Measurements from ENCODE around the gene ZNF827. TPM values are rescaled to one million over a fixed set of nuclear protein-coding genes. Genes with fewer than 3 reads are reported as not detected.

ZNF827 gene
- total RNA-seq, 1 experiment from 2014 or later, result 19.1 TPM

GRCh38 chr4:145843148-145843547 lies 95.5 kb downstream of the ZNF827 start:
- H3K4me2 ChIP-seq (ENCODE audit: low read length), result no peak overlapping the region
- no peak for ATAC-seq
- H3K9me3 ChIP-seq (ENCODE audit: control insufficient read depth in 1 of 2, insufficient read depth in 1 of 2, low read depth in 1 of 2, low read length in 2 of 2), result no peaks in the 10 kb centered on the region
- no peaks in the 10 kb centered on the region for H4K20me1 ChIP-seq (ENCODE audit: insufficient read depth)
- CTCF ChIA-PET, result no interaction called here
- POLR2A ChIA-PET, result no interaction called here
- no peaks in the 10 kb centered on the region for H3K79me2 ChIP-seq (ENCODE audit: insufficient read depth, low read length)
- no peak overlapping the region for H2AFZ ChIP-seq (ENCODE audit: low read depth, low read length, poor library complexity, severe bottlenecking)
- no peak overlapping the region for H3K4me3 ChIP-seq (replicated peaks in 1 of 2; ENCODE audit: low read depth in 1 of 2, low read length in 2 of 2)
- RAD21 ChIA-PET (ENCODE audit: low non-redundant PET in 1 of 2, low total read pairs in 2 of 2, uncharacterized antibody in 2 of 2, unreplicated experiment in 2 of 2), result no interaction called here
- H3K27me3 ChIP-seq (ENCODE audit: insufficient read depth, low read length), result no peaks in the 10 kb centered on the region
- no peak overlapping the region for H3K27ac ChIP-seq (ENCODE audit: low read depth, low read length)
- no peaks in the 10 kb centered on the region for H3K9me2 ChIP-seq (ENCODE audit: insufficient read depth)
- H3K36me3 ChIP-seq (ENCODE audit: control insufficient read depth in 1 of 2, insufficient read depth in 2 of 2, low read length in 2 of 2), result peaks cover 0 to 3% of the 10 kb centered on the region in 2 experiments; a peak in 1 of 4 replicates
- intact Hi-C loops (cut with micrococcal nuclease), result loop anchor here (10.0 kb wide), 1 partner anchor 1072 kb away; no protein-coding TSS in a partner anchor
- no peak overlapping the region for H3K9ac ChIP-seq (ENCODE audit: low read length)
- DNase-seq (ENCODE audit: low read depth, low spot score), result no peak
- no TSS peak for BruUV-seq (replicated peaks)
- TF ChIP-seq SRF (IDR thresholded peaks at IDR 0.05; ENCODE audit: low read depth) (no peak), TCF7L2 (IDR thresholded peaks at IDR 0.05; ENCODE audit: borderline replicate concordance, extremely low read depth, insufficient read depth, insufficient read length) (no peak)
- no peaks in the 10 kb centered on the region for H3K4me1 ChIP-seq (ENCODE audit: control insufficient read depth in 1 of 2, insufficient read depth in 2 of 2, low read length in 2 of 2)

GRCh38 chr4:145842224-145842887 lies 96.3 kb downstream of the ZNF827 start:
- H3K4me1 ChIP-seq (ENCODE audit: control insufficient read depth in 1 of 2, insufficient read depth in 2 of 2, low read length in 2 of 2), result no peaks in the 10 kb centered on the region
- no TSS peak for BruUV-seq (replicated peaks)
- ChIA-PET RAD21 (ENCODE audit: low non-redundant PET in 1 of 2, low total read pairs in 2 of 2, uncharacterized antibody in 2 of 2, unreplicated experiment in 2 of 2) (no interaction called here), POLR2A (no interaction called here), CTCF (no interaction called here)
- H3K79me2 ChIP-seq (ENCODE audit: insufficient read depth, low read length), result no peaks in the 10 kb centered on the region
- no peak overlapping the region for H3K9ac ChIP-seq (ENCODE audit: low read length)
- ATAC-seq (no peak), DNase-seq (ENCODE audit: low read depth, low spot score) (no peak)
- no peaks in the 10 kb centered on the region for H4K20me1 ChIP-seq (ENCODE audit: insufficient read depth)
- no peak overlapping the region for H3K4me2 ChIP-seq (ENCODE audit: low read length)
- no peak overlapping the region for H3K27ac ChIP-seq (ENCODE audit: low read depth, low read length)
- no peaks in the 10 kb centered on the region for H3K9me3 ChIP-seq (ENCODE audit: control insufficient read depth in 1 of 2, insufficient read depth in 1 of 2, low read depth in 1 of 2, low read length in 2 of 2)
- H3K4me3 ChIP-seq (replicated peaks in 1 of 2; ENCODE audit: low read depth in 1 of 2, low read length in 2 of 2), result no peak overlapping the region
- intact Hi-C loops (cut with micrococcal nuclease), result loop anchor here (10.0 kb wide), 1 partner anchor 1072 kb away; no protein-coding TSS in a partner anchor
- H2AFZ ChIP-seq (ENCODE audit: low read depth, low read length, poor library complexity, severe bottlenecking), result no peak overlapping the region
- H3K27me3 ChIP-seq (ENCODE audit: insufficient read depth, low read length), result no peaks in the 10 kb centered on the region
- H3K36me3 ChIP-seq (ENCODE audit: control insufficient read depth in 1 of 2, insufficient read depth in 2 of 2, low read length in 2 of 2), result peaks cover 0 to 3% of the 10 kb centered on the region in 2 experiments; a peak in 1 of 4 replicates
- H3K9me2 ChIP-seq (ENCODE audit: insufficient read depth), result no peaks in the 10 kb centered on the region
- TF ChIP-seq ZFX (IDR thresholded peaks at IDR 0.05) (no peak), ATF3 (IDR thresholded peaks at IDR 0.05) (no peak), CTCF (IDR thresholded peaks at IDR 0.05 in 2 of 3, conservative IDR thresholded peaks at IDR 0.05 in 1 of 3; ENCODE audit: borderline replicate concordance in 1 of 3, insufficient read depth in 1 of 3, low read depth in 2 of 3, low read length in 2 of 3) (no peak), ZBTB33 (IDR thresholded peaks at IDR 0.05; ENCODE audit: extremely low read depth, insufficient replicate concordance, low read length) (no peak), EZH2 (IDR thresholded peaks at IDR 0.05) (no peak), FOSL1 (IDR thresholded peaks at IDR 0.05; ENCODE audit: low read depth) (no peak), REST (IDR thresholded peaks at IDR 0.05; ENCODE audit: low read depth) (no peak), EZH2phosphoT487 (IDR thresholded peaks at IDR 0.05; ENCODE audit: borderline replicate concordance) (no peak), SIN3A (IDR thresholded peaks at IDR 0.05; ENCODE audit: low read depth) (no peak)

All from HCT116 (cell line).